Activated T-helper 1 cell treated with Interleukin-2 at 50 U/mL for 16 hours (primary cell): Measurements from ENCODE around the gene CENPX.
"Not testable (repeated sequence)": the region's sequence is repeated elsewhere in the genome, so short reads cannot be mapped to it uniquely, and the experiment has no call there.

ENCODE experiments used
- DNase-seq: peaks from one replicate; pipeline ENCODE4 v3.0.0-alpha.2; 2020; ENCODE audit warnings: low read depth

CENPX gene

GRCh38 chr17:81998691-81999438 is 23.8 kb downstream of the CENPX start:
- DNase-seq: no peak

- DNase-seq: no peak
These were observed 24.5 kb downstream of the CENPX start for GRCh38 chr17:81998212-81998611.

GRCh38 chr17:81996757-81997441 is 25.8 kb downstream of the CENPX start:
- DNase-seq: no peak

GRCh38 chr17:81996232-81996756 is 26.4 kb downstream of the CENPX start:
- DNase-seq: no peak

- no peak for DNase-seq
These were observed 27.0 kb downstream of the CENPX start for GRCh38 chr17:81995463-81996231.

- no peak for DNase-seq
These were observed 27.9 kb downstream of the CENPX start for GRCh38 chr17:81994593-81995462.

GRCh38 chr17:81993729-81994592 is 28.7 kb downstream of the CENPX start:
- DNase-seq: no peak

- DNase-seq: no peak
These were observed 30.2 kb downstream of the CENPX start for GRCh38 chr17:81992306-81993102.

GRCh38 chr17:81991684-81992305 is 30.9 kb downstream of the CENPX start:
- DNase-seq: no peak

GRCh38 chr17:81990836-81991683 is 31.6 kb downstream of the CENPX start:
- DNase-seq: no peak

- no peak for DNase-seq
These were observed 35.4 kb downstream of the CENPX start for GRCh38 chr17:81987161-81987770.

- no peak for DNase-seq
These were observed 36.1 kb downstream of the CENPX start for GRCh38 chr17:81986606-81987005.

- DNase-seq: no peak
These were observed 37.8 kb downstream of the CENPX start for GRCh38 chr17:81984773-81985410.

- DNase-seq: no peak
These were observed 38.9 kb downstream of the CENPX start for GRCh38 chr17:81983639-81984373.

GRCh38 chr17:81983011-81983638 is 39.6 kb downstream of the CENPX start:
- DNase-seq: no peak

GRCh38 chr17:81981511-81981910 is 41.2 kb downstream of the CENPX start:
- DNase-seq: not testable (repeated sequence)
